ENCODE measurements around the gene CKS1B.

The CKS1B gene

DNA sequence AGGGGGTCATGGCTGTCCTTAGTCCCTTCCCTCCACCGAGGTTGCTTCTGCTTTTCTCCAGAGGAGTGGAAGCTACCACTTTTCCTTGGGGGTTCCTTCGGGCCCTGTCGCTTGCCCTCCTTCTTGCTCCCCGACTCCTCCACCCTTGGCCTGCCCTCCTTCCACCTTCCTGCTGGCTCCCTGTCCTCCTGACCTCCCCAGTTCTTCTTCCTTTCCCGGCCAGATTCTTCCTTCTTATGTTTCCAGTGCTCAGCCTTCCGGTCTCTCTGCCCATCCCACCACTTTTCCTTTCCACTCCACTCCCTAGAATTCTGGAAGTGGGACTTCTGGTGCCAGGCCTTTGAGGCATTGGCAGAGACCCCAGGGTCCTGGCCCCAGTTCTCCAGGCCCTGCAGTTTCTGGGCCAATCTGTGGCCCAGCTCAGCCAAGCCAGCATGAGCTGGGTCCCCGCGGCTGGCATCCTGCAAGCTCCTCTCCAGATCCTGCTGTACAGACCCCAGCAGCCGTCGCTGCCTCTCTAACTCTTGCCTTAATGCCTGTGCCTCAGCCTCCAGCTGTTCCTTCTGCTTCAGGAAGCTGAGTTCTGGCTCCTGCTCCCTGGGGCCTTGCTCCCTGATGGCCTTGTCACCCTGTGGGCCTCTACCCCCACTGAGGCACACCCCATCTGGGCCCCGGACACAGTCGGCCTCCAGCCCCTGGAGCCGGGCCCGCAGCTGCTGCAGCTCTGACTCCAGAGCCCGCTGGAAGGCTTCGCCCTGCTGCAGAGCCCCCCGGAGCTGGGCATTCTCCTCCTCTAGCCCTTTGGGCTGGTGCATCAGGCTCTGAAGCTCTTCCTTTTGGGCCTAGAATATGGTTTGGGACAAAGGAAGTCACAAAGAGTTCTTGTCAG is 28.3 kb upstream of the CKS1B start:
- no peak for DNase-seq (ENCODE audit: low spot score)

GRCh38 chr1:154948079-154948478 is 26.4 kb upstream of the CKS1B start:
- DNase-seq (ENCODE audit: low spot score) = no peak

DNA sequence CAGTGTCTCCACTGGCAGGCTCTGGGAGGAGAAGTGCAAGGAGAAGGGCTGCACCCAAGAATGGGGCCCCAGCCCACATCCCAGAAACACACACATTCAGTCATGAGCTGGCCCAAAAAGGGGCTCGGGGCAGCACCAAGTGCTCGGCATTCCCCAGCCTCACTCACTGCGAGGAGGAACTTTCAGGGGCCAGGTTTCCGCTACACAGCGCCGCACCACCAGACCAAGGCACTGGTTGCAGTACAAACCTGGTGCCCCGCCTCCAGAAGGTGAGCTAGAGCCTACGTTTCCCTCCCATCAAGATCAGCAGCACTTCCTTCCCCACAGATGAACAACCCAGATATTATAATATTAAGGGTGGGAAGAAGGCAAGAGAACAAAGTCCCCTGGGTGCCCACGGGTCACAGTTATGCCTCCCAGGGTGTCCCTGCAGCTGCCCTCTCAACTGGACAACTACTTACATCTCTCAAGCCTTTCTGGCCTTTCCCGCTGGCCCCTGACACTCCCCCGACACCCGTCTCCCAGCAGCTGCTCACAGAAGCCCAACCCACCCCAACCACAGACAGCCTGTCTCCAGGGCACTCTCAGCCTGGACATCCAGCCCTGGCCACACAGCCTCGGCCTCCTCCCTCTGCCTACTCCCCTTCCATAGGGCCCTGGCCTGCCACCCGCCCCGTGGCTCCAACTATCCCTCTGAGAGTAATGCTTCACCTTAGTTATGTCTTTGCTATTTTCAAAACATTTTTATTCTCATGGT is 22.4 kb upstream of the CKS1B start:
- DNase-seq (ENCODE audit: low spot score) = no peak

- DNase-seq (ENCODE audit: low spot score) = no peak
These were observed 21.8 kb upstream of the CKS1B start for GRCh38 chr1:154952664-154953063.

DNA sequence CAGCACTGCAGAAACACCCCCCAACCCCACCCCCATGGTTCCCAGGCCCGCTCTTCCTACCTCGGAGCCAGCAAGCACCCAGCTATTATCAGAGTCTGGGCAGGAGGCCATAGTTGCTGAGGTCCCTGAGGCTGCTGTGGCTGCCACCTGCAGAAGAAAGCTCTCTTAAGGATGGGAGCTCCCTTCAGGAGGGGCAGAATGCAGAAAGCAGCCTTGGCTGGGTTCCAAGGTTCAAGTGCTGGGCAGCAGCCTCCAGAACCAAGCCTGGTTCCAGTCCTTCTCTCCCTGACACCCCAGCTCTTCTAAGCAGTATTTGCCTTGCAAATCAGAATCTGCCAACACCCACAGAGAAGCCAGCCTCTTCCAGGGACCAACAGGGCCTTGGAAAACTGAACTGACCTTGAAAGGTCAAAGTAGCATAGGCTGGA is 20.9 kb upstream of the CKS1B start:
- no peak for DNase-seq (ENCODE audit: low spot score)

DNA sequence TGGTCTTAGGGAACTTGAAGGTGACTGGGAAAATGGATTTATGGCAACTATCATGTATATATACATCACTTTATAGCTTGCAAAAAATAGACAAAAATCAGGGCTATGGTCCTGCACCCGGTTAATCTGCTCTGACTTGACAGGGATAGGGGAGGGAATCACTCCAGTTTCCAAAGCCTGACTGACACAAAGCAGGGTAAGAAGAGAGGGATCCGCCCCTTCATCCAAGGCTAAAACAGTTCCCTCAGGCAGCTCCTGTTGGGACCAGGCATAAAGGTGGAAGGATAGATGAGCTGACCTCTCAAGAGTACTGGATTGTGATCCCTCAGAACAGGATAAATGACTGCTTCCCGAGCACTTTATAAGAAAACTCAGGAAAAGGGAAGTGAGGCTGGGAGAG is 19.9 kb upstream of the CKS1B start:
- DNase-seq (ENCODE audit: low spot score) = no peak

GRCh38 chr1:154955039-154955717 is 19.3 kb upstream of the CKS1B start:
- DNase-seq (ENCODE audit: low spot score) = peak; percentile 81

GRCh38 chr1:154955718-154956543 is 18.6 kb upstream of the CKS1B start, which contains the start of gene PBXIP1:
PBXIP1 (minus strand) TSS chr1:154956099; CDS start chr1:154953721, 2,378 bp downstream.
- DNase-seq (ENCODE audit: low spot score) = peak; percentile 95

GRCh38 chr1:154956544-154956941 is 17.9 kb upstream of the CKS1B start:
- no peak for DNase-seq (ENCODE audit: low spot score)

GRCh38 chr1:154957091-154957657 is 17.3 kb upstream of the CKS1B start:
- DNase-seq (ENCODE audit: low spot score) = no peak

GRCh38 chr1:154958036-154958435 is 16.4 kb upstream of the CKS1B start:
- no peak for DNase-seq (ENCODE audit: low spot score)

GRCh38 chr1:154958681-154959425 is 15.6 kb upstream of the CKS1B start:
- no peak for DNase-seq (ENCODE audit: low spot score)

GRCh38 chr1:154959426-154959780 is 15.1 kb upstream of the CKS1B start:
- no peak for DNase-seq (ENCODE audit: low spot score)

GRCh38 chr1:154960446-154961136 is 13.9 kb upstream of the CKS1B start:
- DNase-seq (ENCODE audit: low spot score) = peak; percentile 27

DNA sequence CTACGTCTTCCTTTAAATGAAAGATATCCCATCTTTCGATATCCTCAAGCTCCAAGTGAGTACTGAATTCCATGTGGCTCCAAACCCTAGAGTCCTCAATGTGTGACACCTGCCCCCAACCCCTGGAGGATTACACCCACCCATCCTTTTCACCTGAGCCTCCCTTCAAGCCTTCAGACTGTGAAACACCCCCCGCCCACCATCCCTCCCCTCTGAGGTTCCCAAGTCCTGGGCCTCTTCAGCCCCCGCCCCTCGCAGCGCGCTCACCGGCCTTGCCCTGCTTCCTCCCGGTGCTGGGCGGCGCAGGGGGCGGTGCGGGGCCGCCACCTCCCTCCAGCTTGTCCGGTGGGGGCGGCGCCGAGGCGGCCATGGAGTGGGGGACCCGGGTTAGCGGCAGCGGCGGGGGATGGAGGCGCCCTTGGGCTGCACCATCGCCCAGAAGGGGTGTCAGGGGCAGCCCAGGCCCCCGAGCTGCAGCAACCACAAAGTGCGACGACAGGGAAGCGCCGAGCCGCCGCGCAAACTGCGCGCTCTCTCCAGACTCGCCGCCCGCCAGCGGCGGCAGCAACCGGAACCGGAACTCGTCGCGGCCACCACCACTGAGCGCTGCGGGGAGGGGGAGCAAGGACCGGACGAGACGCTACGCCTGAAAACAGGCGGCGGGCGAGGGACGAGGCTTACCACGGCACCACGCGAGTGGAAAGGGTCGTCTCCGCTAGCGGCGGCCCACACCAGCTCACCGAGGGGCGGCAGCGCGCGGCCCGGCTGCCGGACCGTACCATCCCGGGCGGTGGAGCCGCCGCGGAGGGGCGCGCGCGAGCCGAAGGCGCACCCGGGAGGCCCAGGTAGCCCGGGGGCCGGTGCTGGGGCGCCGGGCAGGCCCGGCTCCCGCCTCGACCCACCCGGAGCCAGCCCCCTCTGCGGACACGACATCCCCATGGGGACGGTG is 13.0 kb upstream of the CKS1B start, which contains the start of gene PYGO2:
Gene PYGO2, minus strand, starts transcription at position 576 of the 949 bp plus-strand sequence. Its CDS starts 206 bp downstream, at position 370.
- peak; percentile 83 for DNase-seq (ENCODE audit: low spot score)

GRCh38 chr1:154962156-154962749 is 12.2 kb upstream of the CKS1B start:
- peak; percentile 52 for DNase-seq (ENCODE audit: low spot score)

GRCh38 chr1:154962795-154963330 is 11.6 kb upstream of the CKS1B start:
- DNase-seq (ENCODE audit: low spot score) = no peak

- DNase-seq (ENCODE audit: low spot score) = no peak
These were observed 10.8 kb upstream of the CKS1B start for GRCh38 chr1:154963643-154964042.

All from hematopoietic multipotent progenitor cell treated with erythropoietin and hydrocortisone succinate and interleukin-3 and kit ligand, for 17 days (in vitro differentiated cells).